ENCODE measurements around the gene AFDN.

DNA sequence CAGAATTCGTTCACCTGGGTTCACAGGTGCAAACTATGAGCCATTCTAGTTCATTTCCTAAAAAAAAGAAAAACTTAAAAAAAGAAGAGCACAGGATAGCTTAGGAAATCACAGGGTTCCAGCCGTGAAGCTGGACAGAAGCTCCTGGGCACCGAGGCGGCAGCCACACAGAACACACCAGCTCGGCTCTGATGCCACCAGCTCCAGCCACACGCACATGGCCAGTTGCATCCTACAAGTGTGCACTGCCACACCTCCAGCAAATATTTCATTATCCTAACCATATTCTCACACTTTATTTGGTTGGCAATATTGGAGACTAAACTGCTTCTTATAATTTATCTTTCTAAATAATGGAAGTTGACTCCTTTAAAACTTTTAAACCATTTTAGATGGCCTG, 26.2 kb upstream of the AFDN start:
- TF ChIP-seq, protein P1, sequence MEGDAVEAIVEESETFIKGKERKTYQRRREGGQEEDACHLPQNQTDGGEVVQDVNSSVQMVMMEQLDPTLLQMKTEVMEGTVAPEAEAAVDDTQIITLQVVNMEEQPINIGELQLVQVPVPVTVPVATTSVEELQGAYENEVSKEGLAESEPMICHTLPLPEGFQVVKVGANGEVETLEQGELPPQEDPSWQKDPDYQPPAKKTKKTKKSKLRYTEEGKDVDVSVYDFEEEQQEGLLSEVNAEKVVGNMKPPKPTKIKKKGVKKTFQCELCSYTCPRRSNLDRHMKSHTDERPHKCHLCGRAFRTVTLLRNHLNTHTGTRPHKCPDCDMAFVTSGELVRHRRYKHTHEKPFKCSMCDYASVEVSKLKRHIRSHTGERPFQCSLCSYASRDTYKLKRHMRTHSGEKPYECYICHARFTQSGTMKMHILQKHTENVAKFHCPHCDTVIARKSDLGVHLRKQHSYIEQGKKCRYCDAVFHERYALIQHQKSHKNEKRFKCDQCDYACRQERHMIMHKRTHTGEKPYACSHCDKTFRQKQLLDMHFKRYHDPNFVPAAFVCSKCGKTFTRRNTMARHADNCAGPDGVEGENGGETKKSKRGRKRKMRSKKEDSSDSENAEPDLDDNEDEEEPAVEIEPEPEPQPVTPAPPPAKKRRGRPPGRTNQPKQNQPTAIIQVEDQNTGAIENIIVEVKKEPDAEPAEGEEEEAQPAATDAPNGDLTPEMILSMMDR (IDR thresholded peaks at IDR 0.05), result no peak
- TF ChIP-seq POLR2A (IDR thresholded peaks at IDR 0.05), result no peak
